Activated T-cell treated with anti-CD3 and anti-CD28 coated beads, Interleukin-2, amount 50 U/mL, for 48 hours (primary cell): ENCODE data around the gene LHPP.
"Not testable (repeated sequence)": the region's sequence is repeated elsewhere in the genome, so short reads cannot be mapped to it uniquely, and the experiment has no call there.

Source experiments
- DNase-seq, 2 experiments: peaks; one replicate each; pipeline ENCODE4 v3.0.0-alpha.2; 2020

Gene LHPP

DNA sequence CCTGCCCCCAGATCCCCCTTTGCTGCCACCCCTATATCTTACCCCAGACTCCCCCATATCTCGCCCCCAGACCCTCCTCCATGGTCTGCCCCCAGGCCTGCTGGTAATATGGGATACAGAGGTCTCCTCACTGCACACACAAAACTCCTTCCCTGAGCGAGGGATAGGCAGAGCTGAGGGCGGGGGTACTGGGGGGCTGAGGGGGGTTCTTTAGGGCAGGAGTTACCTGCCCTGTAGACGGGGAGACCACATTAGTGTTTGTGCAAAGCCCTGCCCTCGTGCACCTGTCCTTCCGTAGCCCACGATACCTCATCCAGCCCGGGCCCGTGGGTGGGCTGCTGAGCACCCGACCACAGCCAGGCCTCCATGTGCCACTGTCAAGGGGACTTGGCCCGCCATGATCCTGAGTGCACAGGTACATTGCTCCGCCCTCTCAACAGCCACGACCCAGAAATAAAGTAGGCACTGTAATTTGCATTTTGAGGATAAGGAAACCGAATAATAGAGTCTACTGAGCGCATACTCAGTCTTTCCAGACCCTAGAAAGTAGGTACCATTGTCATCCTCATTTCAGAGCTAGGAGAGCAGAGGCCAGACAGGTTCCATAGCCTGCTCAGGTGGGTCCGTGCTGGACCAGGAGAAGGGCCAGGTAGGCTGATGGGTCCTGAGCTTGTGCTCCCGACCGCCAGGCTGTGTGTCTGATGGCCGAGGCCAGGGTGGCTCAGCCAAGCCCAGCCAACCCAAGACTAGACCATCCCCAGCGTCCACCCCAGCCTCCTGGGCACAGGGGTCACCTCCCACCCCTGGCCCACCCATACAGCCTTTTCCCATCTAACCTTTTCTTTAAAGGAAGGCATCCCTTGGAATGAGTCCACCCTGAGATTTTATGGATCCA is 115.2 kb downstream of the LHPP start:
- DNase-seq, result no peak

DNA sequence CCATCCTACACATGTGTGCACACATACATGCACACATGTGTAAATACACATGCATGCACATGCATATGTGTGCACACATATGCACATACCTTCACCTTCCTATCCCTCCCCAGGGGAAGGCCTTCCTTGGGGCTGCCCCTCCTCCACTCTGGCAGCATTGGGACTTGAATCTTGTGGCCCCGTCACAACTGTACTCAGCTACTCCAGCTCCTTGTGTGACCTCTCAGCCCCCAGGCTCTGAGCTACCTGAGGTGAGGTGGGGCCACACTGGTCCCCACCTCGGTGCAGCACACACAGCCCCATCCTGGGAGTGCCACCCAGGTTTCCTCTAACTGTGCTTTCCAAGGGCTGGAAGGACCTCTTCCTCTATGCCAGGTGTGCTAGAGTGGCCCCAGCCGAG is 116.0 kb downstream of the LHPP start:
- DNase-seq, result no peak

DNA sequence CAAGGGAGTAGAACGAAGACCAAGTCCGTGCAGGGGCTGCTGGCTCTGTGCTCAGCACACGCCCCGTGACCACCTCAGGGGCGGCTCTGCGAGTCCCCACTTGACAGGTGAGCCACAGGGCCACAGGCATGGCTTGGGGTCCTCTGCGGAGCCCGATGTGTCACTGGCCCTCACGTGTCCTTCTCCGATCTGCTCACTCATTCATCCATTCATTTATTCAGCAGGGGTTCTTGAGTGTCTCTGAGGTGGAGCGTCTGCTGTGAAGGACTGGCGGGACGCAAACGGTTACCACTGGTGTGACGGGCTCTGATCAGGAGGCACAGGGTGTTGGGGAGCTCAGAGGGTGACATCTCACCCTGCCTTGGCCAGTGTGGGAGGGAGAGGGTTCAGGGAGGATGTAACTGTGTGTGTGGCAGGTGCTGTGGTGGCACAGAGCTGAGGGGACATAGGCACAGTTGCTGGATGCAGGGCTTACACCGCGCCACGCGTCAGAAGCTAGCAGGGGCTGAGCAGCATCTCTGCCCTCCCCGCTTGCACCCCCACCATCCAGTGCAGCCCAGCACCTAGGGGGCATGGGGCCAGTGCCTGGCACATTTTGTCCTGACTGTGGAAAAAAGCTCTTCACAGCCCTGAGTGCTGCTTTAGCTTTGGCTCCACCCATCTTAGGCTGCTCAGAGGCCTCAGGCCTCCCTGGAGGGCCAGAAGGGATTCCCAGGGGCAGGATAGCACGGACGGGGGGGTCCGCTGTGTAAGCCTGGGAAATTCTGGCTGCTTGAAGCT is 116.8 kb downstream of the LHPP start:
- DNase-seq, result no peak

DNA sequence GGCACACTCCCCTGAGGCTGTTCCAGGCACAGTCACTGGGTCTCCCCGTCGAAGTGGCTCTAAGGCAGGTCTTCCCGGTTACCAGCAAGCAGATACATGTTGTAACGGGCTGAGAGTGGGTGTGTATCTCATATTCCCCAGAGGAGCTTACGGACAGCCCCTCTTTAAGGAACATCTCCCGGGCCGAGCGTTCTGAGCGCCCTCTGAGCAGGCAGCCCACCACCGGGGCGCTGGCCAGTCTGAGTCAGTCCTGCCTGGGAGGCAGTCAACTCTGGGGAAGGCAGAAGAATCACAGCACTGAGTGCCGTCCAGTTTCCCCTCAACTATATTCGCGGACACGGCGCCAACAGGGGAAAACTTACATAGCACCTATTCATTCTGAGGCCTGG is 117.4 kb downstream of the LHPP start:
- DNase-seq, result no peak

DNA sequence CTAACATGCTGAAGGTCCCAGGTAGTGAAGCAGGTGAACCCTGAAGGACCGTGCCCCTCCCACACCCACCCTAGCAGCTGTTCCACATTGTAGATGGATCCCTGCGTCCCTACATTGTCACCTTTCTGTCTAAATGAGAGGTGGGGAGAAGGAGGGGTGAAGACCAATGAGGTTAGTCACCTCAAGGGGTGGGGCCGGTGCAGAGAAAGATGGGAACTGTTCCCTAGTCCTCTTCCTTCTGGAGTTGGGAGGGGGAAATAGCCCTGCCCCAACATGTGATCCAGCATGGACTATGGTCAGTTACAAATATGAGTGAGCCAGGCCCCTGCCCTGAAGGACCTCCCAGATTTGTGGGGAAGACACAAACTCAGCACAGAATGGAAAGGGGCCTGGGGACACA is 124.5 kb downstream of the LHPP start:
- no peak for DNase-seq

DNA sequence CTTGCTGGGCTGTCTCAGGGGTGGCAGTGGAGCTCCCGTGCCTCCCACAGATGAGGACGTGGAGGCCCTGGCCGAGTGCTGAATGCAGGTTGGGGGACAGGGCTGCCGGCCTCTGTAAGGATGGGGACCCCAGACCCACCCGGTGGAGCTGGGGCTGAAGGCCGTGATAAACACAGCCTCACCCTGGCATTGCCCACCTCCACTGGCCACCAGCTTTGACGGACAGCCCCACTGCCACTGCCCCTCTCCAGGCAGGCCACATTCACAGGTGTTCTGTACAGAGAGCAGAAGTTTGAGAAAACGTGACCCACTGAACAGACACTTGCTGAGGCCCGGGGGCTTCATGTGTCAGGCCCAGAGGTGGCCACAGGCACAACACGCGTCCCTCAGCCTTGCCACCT is 126.2 kb downstream of the LHPP start:
- DNase-seq, result no peak

DNA sequence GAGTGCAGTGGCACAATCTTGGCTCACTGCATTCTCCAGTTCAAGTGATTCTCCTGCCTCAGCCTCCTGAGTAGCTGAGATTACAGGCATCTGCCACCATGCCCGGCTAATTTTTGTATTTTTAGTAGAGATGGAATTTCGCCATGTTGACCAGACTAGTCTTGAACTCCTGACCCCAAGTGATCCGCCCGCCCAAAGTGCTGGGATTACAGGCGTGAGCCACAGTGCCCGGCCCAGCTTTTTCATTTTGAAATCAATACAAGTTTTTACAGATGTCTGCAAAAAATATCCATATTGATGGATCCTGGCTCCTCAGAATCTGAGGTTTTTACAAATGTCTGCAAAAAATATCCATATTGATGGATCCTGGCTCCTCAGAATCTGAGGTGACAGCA is 126.7 kb downstream of the LHPP start:
- DNase-seq, result not testable (repeated sequence)

DNA sequence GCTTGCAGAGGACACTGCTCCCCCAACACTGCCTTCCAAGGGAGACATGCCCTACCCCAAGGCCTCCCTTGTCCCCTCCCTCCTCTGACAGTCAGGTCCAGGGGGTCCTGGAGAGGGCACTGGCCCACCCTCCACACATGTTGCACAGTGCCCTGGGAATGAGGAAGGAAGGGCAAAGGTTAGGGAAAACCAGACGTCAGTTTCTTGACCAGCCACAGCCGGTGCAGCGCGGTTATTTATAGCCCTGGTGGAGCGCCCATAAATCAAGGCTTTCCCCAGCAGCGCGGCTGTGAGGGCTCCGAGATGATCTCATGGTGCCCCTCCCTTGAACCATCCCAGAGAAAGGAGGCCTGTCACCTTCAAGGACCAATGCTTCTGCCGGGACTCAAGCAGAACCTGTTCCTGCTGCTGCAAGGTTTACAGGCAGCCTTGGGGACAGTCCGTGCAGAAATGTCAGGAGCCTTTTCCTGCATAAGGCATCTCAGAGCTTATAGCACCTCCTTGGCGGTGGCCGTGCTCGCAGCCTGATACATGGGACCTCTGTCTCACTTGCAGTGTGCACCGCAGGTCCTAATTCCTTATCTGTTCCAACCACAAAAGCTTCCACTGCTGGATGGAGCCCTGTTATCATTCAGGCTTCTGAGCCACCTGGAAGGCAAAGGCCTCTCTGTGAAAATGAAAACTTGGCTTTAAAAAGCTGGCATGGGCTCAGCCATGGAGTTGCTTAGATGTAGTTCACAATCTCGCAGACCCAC is 127.3 kb downstream of the LHPP start:
- DNase-seq, result no peak

DNA sequence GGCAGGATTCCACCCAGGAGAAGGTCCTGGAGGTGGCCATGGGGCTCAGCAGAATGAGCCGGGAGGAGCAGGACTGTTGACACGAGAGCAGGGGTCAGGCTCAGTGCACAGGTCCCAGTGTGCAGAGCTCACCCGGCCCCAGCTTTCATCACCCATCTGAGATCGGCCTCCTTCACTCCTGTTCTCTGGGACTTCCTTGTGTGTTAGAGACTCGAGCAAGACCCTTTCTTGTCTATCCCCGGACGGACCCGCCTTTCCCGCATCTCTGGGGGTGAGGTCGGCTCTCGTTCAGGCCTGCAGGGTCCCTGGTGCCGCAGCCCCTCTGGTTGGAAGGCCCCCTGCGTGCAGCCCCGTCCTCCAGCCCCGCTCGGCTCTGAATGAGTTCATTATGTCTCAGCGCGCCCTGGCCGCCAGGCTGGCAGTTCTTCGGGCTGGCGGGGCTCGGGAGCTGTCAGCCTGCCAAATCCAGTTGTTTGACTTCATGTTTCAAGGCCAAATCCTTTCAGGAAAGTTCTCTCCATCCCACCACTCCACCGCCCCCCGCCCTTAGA is 127.9 kb downstream of the LHPP start:
- no peak for DNase-seq

DNA sequence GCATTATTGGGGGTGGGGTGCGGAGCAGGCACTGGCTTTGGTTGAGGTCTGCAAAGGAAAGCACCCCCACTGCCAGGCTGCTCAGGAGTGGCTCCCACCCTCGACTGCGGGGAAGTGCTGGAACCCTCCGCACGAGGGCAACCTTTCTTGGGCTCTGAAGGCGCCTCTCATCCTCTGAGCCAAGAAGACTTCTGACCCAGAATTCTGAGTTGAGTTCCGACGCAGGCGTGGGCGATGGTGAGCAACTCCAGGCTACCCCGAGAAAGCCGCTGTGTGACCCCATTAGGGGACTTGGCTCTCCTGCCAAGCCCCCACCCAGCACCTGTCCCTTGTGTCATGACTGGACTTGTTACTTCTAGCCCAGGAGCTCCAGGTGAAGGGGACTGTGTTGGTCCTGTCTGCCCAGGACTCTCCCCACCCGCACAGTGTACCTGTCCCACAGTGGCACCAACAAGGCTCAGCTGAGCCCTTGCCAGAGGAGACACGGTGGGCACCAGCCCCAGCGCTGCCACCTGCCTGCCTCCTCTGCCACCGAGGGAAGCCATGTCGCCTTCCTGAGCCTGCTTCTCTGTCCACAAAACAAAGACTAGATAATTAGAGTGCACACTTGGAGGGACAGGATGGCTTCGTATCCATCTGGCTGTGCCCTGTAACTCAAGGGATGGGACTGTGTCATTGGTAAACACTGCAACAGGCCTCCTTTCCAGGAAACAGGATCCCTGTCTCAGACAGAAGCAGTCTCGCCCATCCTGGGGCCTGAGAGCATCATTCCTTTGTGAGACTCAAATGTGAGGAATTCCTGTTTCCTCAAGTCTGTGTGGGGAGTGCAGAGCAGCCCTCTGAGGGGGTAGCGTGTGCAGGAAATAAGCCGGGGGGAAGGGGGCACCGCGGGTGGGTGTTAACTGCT is 128.8 kb downstream of the LHPP start:
- no peak for DNase-seq

DNA sequence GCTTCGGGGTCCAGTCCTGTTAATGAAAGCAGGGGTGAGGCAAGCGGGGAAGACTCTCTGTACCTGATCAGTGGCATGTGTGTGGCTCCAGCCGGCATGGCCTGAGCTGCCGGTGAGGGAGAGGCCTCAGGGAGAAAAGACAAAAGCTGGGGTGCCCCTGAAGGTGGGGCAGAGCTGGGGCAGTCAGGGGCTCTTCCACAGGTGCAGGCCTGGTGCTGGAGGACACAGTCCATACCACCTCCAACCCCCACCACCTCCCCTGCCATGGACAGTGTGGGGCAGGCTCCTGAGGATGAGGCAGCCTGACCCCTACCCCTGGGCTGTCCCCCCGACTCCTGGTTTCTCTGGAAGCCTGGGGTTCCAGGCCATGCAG is 129.5 kb downstream of the LHPP start:
- no peak for DNase-seq

DNA sequence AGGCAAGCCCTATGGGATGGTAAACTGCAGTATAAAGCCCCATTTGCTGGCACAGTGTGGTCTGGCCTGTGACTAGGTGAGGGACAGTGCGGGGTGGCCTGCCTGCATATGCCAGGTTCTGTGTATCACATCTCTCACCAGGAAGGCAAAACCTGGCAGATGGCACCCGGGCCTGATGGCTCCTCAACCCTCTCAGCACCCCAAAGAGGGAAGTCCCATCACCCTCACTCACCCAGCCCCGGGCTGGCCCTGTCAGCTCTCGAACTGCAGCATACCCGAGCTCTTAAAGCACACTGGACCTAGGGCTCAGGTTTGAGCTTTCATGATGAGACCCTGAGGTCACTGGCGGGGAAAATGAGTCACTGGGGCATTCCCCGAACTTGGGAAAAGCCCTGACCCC is 130.5 kb downstream of the LHPP start:
- no peak for DNase-seq

DNA sequence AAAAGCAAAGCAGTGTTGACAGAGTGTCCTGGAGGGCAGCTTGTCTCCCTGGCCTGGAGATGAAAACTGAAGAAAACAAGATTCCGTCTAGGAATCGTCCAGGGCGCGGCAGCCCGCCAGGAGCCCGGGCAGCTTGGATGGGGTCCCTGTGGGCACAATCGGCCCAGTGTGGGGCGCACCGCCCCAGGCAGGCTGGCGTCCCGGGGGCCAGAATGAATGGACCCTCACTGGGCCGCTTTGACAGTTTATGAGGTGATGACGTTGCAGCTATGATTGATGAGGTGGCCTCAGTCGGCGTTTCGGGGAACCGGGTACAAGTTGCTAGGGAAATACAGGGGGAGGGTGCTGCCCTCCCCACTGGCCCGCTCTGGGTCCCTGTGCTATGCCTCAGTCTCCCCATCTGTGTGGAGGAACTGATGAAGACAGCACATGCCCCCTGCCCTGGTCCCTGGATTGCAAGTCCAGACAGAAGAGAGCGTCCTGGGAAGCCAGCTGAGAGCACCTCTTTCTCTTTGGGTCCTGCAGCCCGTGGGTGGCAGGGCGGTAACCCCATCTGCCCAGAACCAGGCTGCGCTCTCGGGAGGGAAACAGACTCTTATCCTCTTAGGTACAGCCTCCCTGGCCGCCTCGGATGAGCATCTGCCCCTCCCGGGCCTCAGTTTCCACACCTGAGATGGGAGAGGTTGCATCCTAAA is 131.3 kb downstream of the LHPP start:
- DNase-seq, result no peak

DNA sequence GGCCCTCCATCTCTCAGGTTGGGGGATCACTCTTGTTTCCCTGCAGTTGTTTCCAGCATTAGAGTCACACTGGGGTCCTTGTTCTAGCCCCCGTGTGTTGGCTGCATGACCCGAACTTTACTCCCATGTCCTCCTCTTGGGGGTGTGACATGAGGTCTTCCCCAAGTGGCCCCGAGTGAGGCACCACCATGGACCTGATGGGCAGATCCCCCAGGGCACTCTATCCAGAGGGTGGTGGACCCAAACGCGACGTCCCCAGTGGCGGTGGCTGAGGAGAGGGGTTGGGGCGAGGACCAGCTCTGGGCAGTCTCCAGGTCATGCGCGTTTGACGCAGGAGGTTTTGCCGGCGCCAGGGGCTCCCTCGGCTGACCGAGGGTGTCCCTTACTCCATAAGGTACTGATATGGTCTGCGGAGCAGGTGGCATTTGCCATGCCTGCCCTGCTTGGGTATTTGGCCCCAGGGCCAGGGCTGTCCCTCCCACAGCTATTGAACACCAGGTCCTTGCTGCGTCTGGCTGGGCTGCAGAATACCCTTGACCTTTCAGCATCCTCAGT is 131.9 kb downstream of the LHPP start:
- no peak for DNase-seq

DNA sequence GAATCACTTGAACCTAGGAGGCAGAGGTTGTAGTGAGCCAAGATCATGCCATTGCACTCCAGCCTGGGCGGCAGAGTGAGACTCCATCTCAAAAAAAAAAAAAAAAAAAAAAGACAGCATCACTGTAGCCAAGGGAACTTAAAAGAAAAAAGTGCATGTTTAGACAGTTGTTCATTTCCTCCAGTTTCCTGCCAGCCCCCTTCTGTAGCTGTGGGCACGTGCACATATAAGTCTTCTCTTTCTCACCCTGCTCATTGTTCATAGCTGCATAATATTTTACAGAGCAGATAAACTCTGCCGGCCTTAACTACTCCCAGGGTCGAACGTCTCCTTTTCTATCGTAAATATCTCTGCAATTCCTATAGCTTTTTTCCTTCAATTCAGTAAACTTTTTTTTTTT is 132.6 kb downstream of the LHPP start:
- no peak for DNase-seq

DNA sequence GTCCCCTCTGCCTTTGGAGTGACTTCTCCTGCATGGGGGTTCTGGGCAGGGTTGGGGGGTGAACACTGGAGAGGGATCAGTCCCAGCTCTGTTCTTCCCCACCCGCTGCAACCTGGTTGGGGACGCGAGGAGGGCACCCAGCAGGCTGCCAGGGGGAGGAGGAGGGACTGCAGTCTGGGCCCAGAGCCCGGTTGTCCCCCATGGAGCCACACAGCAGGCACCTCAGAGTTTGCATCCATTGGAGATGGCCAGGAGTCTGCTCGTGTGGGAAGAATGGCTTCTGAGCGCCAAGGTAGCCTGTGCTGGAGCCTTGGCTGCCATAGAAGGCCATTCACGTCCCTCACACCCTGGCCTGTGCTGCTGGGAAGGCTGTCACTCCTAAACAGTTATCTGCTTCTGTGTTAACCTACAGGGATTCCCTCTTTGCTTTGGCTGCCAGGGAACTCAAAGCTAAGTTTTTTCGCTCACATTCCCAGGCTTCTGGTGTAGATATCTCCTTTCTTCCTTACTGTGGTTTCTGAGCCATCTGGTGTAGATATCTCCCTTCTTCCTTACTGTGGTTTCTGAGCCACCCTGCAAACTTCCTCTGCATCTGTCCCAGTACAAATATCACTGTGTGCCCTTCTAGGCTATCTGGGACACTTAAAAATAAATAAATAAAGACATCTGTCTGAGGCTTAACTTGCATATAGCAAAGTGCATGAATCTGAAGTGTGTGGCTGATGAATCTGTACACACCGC is 133.7 kb downstream of the LHPP start:
- no peak for DNase-seq

DNA sequence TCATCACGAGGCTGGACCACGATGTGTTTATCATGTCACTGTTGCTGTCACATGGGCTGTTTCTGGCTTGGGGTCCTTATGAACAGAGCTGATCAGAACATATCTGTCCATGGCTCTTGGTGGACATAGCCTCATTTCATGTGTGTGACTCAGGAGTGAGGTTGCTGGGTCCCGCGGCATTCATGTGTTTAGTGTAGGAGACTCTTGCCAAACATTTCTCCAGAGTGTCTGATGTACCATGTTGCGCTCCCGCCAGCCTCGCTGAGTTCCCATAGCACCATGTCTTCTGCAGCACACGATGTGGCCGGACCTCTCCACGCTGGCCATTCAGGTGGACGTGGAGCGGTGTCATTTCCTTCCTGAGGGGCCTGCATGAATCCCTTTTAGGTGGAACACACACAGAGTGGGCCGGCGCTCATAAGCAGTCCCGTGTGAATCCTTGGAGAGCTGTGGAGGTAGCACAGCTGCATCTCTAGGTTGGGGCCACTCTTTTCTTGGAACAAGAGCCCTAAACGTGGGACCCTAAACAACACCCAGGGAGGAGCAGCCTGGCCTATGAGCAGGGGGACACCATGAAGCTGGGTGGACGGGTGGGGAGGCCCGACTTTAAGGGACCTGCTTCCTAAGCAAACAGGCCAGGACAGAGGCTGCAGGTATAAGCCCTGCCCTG is 134.6 kb downstream of the LHPP start:
- DNase-seq, result no peak

DNA sequence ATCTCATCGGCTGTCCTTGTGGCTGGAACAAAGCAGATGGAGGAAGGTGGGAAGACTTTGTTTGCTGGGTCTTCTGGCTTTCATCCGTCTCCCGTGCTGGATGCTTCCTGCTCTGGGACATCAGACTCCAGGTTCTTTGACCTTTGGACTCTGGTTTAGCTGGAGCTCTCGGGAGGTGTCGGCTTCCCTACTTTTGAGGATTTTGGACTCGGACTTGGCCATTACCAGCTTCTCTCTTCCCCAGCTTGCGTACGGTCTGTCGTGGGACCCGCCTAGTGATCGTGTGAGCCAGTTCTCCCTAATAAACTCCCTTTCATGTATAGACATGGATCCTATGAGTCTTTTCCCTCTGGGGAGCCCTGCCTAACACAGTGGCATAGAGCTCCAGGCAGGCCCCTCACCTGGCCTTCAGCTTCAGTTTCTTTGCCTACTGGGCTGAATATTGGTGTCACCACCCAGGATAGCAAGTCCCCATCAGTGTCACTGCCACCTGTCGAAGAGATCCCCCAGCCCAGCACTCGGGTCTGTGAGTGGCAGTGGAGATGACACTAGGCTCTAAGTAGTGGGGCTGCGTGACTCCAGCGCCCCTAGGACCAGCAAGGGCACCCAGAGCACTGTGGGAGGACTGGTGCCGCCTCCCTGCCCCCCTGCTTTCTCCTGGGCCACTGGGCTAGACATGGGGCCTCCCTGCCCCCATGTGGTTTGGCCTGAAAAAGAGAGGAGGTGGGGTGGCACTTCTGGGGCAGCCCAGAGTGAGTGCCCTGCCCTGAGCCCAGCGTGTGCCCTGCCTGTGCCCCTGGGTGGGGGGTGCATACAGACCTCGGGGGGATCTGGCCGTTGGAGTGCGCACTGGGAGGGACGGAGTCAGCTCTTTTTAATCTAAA is 135.6 kb downstream of the LHPP start:
- no peak for DNase-seq

DNA sequence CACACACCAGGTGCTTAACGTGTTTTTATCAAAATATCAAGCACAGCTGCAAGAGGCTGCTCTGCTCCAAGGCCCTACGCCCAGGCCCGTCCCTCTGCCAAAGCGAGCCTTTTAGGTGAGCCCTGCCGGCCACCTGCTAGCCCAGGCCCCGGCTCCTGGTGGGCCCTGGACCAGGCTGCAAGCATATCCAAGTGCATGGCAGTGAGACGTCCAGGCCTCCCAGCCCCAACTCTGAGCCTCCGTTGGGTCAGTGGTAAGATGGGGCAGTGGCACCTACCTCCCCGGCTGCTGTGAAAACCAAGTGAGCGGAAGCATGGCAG is 136.2 kb downstream of the LHPP start:
- no peak for DNase-seq
